HG03575 (cell line): ENCODE data around the gene MRPL10.

Source experiments
- ATAC-seq: cut with Tn5 transposase; IDR thresholded peaks from one replicate; pipeline ENCODE4 v1.9.1; 2021; ENCODE audit not compliant: unreplicated experiment, insufficient number of reproducible peaks, low FRiP score; ENCODE audit errors: extremely low read depth

MRPL10 gene

DNA sequence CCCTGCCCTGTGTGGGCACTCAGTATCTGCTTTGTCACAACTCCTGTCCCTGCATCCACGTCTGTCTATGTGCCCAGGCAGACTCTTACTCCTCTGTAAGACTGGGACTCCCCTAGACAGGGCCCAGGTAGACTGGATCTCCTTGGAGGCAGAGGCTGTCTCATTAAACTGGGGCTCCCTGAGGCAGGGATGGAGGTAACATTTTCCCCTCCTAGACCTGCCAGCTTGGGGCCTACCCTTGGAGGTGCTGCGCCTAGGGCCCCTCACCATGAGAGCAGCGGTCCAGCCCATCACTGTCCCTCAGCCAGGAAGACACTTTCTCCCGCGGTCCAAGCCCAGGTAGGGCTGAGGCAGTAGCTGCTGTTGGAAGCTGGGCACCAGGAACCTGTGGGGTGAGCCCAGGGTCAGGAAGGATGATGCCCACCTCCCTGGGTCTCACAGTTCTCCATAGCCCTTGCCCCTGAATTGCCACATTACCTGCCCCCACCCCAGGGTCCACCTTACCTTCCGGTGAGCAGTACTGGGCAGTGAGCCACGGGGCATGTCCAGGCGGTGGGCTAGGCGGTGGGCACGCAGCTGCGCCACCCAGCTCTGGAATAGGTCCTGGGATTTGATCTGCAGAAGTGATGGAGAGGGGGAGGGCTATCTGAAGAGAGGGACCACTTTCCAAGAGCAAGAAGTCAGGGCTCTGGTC lies 13.2 kb downstream of the MRPL10 start:
- ATAC-seq = no peak

DNA sequence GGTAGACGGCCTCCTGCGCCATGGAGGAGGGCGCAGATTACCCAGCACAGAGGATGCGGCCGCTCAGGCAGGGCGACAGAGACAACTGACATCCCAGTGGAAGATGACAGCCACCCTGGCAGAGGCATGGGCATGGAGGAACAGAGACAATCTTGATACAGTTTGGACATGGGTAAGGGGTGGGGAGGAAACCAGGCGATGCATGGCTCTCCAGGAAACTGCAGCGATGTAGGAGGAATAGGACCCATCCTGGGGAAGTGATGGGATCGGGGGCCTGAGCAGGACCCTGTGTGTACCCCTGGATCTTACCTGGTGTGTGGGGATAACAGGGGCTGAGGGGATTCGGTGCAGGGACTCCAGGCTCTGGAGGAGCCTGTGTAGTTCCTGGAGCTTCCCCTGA lies 14.4 kb downstream of the MRPL10 start:
- ATAC-seq = no peak

DNA sequence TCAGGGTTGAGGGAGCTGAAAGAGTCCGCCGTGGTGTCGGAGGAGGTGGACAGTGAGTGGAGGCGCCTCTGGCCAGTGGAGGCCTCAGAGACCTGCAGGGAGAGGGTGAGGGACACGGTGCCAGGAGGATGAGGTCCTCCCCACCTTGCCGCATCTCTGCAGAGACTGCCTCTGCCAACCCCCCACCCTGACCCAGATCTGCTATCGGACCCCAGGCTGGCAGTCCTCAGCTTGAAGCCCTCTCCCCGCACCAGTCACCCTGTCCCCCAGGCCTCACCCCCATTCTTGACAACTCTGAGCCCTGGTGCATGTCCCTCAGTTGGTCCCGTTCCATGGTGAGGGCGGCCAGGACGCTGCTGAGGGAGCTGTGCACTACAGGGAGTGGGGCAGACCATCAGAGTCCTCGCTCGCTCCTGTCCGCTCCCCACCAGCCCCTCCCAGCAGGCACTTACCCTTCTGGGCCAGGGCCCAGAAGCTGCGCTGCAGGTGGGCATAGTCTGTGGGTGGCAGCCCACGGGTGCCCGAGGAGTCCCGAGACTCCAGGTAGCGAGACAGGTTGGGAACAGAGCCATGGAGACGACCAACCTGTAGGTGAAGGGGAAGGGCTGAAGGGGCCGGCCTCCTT lies 15.1 kb downstream of the MRPL10 start:
- no peak for ATAC-seq

DNA sequence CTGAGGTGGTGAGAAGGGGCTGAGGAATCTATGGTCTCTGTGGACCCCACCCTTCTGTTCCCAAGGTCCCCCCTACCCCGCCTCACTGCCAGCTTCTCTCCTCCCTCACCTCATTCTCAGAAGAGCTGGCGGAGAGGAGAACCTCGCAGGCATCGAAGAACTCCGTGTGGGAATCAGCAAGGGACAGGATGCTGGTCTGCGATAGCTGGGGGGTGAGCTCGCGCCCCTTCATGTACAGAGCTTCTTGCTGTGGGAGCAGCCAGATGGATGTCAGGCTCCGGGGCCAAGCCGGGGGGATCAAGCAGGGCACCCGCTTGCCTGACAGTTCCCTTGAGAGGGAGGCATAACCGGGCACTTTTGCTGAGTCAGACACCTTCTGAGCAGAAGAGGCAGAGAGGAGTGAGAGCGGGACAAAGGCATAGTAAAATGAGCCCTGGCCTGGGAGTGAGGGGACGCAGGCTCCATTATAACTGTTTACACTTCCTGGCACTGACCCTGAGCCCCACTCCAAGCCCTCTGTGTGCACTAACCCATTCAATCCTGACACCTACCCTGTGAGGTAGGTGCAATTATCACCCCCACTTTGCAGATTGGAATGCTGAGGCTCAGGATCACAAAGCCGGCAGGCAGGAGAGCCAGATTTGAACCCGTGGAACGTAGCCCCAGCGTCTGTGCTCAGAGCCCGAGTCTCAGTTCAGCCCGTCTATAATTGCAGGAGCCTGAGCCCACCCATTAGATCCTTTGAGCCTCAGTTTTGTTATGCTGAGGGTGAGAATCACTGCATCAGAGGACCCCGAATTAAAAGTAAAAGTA lies 16.0 kb downstream of the MRPL10 start:
- no peak for ATAC-seq

DNA sequence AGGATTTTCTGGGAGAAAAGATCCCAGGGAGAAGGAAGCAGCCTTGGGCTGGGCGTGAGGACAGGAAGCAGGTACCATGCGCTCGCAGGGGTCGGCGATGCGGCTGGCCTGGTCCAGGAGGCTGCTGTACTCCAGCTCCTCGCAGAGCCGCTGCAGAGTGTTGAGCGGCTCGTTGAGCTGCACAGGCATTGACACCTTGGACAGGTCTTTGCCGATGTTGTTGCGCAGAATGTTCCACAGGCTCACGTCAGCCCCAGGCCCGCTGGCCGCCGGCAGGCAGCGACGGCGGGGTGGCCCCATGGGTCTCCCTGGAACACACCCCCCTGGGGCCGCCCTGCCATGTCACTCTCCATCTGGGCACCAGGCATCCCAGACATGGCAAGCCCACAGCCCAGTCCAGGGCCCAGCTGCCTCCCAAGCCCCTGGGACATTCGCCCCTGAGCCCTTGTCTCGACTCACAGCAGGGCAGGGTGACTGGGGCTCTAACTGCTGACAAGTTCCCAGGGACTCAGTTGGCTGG lies 17.8 kb downstream of the MRPL10 start:
- ATAC-seq = no peak

DNA sequence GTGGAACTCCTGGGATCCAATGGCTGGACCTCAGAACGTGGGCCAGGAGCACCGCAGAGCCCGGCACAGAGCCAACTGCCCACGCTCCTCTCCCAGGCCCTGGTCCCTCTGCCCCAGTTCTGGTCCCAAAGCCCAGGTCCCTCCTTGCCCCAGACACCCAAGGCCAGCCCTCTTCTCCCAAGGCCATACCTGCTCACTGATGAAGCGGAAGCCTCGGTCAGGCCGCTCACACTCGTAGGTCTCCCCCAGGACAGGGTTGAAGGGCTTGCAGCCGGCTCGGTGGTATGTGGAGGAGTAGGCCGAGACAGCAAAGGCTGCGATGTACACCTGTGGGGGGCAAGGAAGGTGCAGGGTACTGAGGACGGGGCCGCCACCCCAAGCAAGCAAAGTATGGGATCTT lies 18.3 kb downstream of the MRPL10 start:
- ATAC-seq = no peak

DNA sequence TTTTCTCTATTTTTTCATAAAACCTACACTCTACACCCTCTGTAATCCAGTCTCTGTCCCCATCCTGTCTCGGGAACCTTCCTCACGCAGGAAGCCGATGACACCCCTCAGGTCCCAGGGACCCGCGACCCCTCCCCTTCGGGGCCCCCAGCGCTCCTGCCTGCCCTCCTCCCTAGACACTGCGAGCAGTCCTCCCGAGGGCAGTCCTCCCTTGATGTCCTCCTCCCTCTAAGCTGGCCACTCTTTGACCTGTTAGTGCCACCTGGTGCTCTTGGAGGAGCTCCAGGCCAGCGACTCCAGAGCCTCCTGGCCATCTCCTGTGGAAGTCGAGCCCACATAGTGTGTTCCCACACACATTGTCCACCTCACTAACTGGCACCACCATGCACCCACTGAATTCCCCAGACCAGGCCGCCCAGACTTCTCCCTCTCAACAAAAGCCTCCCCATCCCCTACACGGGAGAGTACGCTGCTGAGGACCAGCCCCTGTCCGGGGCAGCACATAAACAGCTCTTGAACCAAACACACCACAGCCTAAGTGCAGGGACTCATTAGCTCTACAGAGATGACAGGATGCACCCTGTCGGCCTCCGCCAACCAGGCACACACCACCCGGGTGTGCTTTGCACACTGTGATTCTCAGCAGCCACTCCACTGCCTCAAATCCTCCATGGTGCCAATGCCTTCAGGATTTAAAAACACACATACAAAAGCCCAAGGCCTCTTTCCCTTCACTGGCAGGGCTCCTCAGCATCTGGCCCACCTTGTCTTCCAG lies 19.0 kb downstream of the MRPL10 start:
- ATAC-seq = no peak

DNA sequence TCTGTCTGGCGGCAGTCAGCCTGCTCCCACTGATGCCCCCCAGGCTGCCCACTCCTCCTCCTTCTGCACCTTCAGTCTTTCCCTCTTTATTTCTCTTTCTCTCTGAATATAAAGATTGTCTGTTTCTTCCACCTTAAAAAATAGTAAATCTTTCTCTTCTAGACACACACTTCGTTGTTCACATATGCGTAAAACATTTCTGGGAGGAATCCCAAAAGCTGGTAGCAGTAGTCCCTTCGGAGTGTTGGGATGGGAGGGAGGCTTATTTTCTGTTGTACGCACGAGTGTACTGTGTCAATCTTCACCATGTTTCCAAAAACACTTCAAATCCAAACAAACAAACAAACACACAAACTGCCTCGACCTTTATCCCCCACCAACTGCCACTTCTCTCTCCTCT lies 19.6 kb downstream of the MRPL10 start:
- ATAC-seq = no peak

DNA sequence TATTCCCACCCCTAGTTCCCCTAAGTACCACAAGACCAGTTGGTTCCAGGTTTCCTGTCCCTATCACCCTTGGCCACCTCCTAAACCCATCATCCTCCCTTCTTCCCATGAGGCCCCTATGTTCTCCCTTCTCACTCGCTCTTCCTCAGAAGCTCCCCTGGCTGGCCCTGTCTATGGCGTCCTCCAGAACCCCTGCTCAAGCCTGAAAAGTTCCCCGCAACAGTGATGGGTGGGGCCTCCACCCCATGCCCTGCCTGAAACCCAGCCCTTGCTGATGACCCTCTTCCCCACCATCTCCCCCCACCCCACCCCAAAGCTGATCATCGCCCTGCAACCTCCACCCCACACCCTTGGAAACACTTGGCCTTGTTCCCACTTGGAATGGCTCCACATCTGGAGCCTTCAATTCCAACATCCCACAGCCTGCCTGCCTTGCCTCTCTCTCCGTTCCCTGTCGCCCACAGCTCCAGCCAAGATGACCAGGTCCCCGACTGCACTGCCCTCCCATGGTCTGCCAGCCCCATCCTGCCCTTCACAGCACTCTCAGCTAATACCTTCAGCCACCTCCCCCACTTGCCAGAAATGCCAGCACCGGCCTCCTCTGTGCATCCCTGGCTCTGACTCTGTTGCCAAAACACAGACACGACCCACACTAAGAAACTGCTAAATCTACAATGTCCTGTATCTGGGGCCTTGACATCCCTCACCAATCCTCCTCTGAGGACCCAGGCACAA lies 20.3 kb downstream of the MRPL10 start:
- ATAC-seq = no peak

DNA sequence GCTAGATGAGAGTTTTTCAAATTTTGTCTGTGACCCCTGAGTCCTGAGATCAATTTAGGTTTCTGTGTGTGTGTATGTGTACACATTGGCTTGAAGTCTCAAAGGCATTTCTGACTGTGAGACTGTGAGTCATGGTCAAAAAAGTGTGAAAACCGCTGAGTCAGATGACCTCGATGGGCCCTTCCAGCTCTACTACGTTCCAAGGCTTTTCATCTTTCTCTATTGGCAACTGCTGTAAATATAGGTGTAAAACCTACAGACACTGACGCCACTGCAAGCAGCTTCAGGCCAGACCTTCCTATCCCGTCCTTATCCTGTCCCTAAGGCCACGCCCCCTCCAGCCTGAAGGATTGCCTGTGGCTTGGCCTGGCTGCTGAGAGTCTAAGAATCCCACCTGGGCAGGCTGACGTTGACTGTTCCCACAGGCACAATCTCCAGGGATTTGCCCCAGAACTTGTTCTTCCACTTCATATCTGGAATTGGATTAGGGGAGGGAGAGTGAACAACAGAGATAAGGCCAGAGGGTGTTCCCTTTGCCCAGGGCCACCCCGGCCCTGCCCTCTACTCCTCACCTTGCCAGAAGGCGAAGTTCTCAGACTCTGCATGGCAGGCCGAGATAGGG lies 21.0 kb downstream of the MRPL10 start:
- no peak for ATAC-seq

DNA sequence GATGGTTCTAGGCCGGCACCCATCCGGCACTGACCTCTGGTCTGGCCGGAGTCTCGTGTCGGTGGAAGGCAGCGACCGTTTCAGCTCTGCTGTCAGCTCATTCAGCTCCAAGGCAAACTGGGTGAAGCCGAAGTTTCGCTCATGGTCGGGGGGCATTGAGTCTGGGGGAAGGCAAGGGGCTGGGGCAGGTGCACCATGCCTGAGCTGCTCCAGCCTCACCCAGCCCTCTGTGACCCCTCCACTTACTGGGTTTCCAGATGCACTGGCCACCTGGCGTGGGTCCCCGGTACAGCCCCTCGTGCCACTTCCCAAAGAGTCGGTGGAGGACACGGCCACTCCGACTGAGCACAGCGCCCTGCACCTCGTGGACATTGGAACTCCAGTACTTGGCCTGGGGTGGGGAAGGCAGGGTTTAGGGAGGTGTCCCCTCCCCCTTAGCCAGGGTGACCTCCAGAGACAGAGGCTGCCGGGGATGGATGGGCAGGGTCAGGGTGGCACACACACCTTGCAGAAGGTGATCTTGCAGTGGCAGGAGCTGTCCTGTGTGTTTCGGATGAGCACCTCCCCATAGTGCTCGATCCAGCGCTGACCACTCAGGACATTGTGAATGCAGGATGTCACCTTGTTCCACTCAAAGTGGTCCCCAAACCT lies 22.4 kb downstream of the MRPL10 start:
- ATAC-seq = no peak

DNA sequence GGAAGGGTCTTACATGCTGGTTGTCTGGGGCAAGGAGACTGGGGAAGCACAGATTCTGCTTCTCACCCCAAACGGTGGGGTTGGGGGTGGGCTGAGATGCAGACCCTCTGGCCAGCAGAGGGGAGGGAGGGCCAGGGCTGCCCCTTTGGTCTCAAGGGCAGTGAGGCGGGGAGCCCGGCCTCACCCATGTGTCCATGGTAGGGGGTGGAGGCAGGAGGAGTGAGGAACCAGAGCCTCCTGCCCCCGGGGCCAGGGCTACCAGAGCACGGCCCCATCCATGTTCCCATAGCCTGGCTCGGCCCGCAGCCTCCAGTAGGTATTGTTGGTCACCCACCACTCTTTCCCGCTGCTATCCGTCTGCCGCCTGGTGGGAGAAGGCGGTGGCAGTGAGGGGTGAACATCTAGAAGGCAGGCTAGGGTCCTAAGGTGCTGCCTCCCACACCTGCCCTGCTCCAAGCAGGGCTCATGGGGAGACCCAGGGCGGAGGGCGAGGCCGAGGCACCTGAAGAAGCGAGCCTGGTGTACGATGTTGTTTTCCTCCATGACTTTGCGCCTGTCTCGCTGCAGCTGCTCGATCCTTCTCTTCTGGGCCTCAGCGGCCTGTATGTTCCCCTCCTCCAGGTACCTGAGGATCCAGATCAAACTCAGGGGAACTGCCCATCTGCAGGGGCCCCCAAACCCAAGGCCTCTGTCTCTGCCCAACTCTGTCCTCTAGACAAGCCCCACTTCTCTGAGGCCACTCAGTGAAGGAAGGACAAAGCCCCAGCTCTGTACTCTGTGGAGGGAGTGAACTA lies 23.1 kb downstream of the MRPL10 start:
- ATAC-seq = no peak

DNA sequence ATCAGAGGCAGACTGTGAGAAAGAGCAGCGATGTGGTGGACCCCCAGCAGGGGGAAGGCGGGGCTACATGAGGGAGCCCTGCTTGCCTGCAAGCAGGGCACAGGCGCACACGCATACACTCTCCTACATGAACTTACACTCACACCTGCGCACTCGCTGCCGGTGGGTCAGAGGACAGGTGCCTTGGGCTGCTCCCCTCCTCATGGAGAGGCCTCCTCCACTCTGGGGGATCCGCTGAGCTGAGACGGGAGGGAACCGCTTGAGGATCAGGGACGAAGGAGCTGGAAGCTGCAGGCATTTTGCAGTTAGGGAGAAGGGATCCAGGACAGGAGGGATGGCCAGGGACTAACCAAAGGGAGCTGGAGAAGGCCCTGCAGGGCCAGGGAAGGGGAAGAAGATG lies 23.9 kb downstream of the MRPL10 start:
- ATAC-seq = no peak

DNA sequence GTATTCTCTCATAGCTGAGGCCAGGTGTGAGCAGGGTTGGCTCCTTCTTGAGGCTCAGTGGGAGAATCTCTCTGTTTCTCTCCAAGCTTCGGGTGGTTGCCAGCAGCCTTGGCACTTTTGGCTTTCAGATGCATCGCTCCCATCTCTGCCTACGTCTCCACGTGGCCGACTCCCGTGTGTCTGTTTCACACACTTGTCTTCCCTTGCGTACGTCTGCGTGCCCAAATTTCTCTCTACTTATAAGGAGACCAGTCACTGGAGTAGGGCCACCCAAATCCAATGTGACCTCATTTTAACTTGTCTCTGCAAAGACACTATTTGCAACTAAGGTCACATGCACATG lies 24.5 kb downstream of the MRPL10 start:
- no peak for ATAC-seq

DNA sequence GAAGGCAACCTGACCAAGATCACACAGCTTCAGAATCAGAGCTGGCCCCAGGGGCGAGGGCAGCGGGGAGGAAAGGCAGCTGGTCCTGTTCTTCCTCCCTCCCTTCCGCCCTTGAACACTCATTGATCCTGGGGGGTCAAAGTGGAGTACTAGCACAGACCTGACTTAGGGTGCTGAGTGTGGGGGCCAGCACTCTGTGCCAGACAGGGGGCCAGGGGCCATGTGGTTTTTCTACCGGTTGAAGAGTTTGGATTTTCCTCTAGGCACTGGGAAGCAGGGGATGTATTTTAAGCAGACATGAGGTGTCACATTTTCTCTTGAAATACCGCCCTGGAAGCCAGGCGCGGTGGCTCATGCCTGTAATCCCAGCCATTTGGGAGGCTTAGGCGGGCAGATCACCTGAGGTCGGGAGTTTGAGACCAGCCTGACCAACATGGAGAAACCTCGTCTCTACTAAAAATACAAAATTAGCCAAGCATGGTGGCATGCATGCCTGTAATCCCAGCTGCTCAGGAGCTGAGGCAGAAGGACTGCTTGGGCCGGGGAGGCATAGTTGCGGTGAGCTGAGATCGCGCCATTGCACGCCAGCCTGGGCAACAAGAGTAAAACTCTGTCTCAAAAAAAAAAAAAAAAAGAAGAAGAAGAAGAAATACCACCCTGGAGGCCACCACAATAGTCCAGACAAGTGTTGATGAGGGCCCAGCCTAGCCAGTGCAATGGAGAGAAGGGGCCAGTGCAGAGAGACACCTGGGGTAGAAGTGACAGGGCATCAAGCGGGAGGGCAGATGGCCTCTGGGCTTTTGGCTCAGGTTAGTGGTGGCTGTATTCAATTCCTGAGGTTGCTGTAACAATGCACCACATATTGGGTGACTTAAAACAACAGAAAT lies 25.1 kb downstream of the MRPL10 start:
- ATAC-seq = no peak

DNA sequence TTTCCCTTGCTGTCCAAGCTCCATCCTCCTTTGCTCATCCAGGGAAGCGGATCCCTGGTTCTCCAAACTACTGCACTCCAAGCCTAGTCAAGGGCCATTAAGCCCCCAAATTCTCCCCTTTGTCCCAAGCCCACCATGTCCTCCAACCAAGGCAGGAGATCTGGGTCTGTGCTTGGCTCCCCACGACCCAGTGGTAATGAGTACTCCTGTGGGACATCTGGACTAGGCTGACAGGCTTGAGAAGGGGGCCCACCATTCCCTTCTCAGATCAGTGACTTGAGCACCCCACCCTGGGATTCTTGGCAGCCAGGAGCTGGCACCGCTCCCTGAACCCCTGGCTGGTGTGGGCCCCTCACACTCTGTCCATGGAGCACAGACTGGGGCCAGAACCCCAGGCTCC lies 26.9 kb downstream of the MRPL10 start:
- no peak for ATAC-seq
